ENCODE data around the gene ZNF709. TPM values are rescaled to one million over a fixed set of nuclear protein-coding genes. Genes with fewer than 3 reads are reported as not detected.
"Not testable (repeated sequence)": the region's sequence is repeated elsewhere in the genome, so short reads cannot be mapped to it uniquely, and the experiment has no call there.

Gene ZNF709
- polyA plus RNA-seq (ENCODE audit: insufficient read length) = 11.0 TPM
- long read RNA-seq, donor 1, full-length matches to known transcripts = 1 of 1 reads
- long read RNA-seq, donor 1, partial matches to known transcripts = 0 of 1 reads
- long read RNA-seq, donor 1, other reads (novel, unspliced or antisense) = 0 of 1 reads
- long read RNA-seq, donor 2 = 0 reads
- long read RNA-seq, donor 3, full-length matches to known transcripts = 1 of 1 reads
- long read RNA-seq, donor 3, partial matches to known transcripts = 0 of 1 reads
- long read RNA-seq, donor 3, other reads (novel, unspliced or antisense) = 0 of 1 reads
- long read RNA-seq, donor 4 = 0 reads
- long read RNA-seq, donor 5, full-length matches to known transcripts = 1 of 1 reads
- long read RNA-seq, donor 5, partial matches to known transcripts = 0 of 1 reads
- long read RNA-seq, donor 5, other reads (novel, unspliced or antisense) = 0 of 1 reads
- long read RNA-seq, donor 6, full-length matches to known transcripts = 1 of 1 reads
- long read RNA-seq, donor 6, partial matches to known transcripts = 0 of 1 reads
- long read RNA-seq, donor 6, other reads (novel, unspliced or antisense) = 0 of 1 reads
- long read RNA-seq, donor 7, full-length matches to known transcripts = 1 of 1 reads
- long read RNA-seq, donor 7, partial matches to known transcripts = 0 of 1 reads
- long read RNA-seq, donor 7, other reads (novel, unspliced or antisense) = 0 of 1 reads
- long read RNA-seq, donor 8 = 0 reads

DNA sequence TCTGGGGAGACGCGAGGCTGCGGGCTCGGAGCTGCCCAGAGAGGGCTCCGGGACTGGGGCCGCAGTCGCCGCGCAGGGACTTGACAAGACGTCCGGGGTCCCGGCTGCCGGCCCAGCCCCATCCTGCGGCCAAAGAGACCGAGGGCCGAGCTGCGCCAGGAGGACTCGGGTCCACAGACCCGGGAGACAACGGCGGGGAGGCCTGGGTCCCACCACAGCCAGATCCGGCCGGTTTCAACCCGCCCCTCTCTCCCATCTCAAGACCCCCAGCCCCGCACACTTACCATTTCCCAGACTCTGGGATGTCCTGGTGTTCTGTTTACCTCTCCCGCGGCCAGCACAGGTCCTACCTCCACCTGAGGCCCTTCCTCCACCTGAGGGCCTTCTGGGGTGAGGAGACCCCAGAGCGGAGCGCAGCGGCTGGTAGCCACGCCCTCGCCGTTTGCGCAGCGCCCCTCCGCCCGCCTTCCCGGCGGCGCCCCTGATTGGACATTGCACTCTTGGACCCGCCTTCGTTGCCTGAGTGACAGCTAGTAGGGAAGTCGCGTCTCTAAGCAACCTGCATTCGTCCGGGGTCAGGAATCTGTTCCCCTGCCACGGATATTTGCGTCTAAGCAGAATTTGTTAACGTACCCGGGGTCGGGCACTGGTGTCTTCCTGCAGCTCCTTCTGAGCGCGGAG lies at the start of gene ZNF709:
ZNF709 (minus strand) TSS at position 446 of the 681 bp plus-strand sequence; CDS start at position 287, 159 bp downstream.
- DNase-seq = peak; percentile 95

DNA sequence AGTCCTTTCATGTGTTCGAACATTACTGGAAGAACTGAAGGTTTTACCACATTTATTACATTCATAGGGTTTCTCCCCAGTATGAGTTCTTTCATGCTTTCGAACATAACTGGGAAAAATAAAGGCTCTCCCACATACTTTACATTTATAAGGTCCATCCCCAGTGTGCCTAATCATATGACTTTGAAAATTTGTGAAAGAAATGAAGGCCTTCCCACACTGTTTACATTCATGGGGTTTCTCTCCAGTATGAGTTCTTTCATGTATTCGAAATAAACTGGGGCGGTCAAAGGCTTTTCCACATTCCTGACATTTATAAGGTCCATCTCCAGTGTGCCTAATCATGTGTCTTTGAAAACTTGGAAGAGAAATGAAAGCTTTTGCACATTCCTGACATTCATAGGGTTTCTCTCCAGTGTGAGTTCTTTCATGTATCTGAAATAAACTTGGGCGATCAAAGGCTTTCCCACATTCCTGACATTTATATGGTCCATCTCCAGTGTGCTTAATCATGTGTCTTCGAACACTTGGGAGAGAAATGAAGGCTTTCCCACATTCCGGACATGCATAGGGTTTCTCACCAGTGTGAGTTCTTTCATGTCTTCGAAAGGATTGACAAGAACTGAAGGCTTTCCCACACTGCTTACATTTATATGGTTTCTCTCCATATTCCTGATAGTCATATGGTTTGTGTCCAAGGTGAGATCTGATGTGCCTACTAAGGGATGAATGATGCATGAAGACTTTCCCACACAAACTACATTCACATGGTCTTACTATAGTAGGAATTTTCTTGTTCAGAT lies 42.6 kb upstream of the ZNF709 start:
- no peak for DNase-seq

DNA sequence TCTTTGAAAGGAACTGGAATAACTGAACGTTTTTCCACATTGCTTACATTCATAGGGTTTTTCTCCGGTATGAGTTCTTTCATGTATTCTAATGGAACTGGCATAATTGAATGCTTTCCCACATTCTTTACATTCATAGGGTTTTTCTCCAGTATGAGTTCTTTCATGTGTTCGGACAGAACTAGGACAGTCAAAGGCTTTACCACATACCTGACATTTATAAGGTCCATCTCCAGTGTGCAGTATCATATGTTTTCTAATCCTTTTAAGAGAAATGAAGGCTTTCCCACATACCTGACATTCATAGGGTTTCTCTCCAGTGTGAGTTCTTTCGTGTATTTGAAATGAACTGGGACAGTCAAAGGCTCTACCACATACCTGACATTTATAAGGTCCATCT lies 41.9 kb upstream of the ZNF709 start:
- no peak for DNase-seq

DNA sequence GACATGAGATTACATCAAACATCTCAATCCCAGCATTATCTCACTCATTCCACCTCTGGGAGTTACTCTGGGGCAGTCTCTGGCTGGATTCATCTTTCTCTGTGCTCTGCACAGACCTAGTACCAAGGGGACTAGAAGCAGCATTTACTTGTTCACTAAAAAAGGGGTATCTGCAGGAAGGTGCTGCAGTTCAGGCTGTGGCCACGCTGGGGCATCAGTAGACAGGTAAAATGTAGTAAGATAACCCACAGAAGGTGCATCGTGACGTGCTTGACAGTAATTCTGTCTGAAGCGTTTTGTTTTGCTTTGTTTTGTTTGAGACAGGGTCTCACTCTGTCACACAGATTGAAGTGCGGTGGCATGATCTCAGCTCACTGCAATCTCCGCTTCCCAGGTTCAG lies 37.4 kb upstream of the ZNF709 start:
- DNase-seq = no peak

DNA sequence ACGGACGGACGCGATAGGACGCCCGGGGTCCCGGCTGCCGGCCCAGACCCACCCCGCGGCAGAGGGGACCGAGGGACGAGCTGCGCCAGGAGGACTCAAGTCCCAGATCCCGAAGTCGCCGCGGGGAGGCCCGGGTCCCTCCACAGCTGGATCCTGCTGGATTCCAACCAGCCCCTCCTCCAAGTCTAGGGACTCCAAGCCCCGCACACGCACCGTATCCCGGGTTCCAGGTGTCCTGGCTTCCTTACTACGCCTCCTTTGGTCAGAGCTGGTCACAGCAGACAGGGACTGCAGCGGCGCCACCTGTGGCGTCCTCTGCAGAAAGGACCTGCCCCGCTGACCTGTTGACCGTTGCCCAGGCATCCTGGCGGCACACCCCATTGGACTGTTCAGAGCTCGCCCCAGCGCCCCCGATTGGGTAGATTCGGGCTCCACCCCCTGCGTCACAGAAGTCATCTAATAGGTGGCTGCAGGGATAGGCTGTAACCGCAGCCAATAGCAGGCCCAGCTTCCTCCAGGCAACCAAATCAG lies 29.0 kb upstream of the ZNF709 start:
- peak; percentile 30 for DNase-seq

DNA sequence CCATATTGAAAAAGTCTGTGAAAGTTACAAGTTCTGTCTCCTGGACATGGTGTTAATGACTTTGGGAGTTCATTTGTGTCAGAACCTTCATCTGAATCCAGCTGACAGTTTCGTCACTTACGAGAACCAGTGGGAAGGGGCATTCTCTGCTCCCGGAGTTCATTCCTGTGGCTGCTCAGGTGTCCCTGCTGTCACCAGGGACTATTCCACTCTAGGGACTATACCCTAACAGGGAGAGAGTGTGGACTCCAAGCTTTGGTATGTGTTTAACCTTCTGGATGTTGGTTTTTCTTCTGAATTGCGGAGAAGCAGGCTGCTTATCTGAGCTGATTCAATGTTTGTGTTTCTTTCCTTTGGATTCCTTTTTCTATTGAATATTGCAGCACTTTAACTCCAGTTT lies 12.4 kb upstream of the ZNF709 start:
- DNase-seq = no peak

DNA sequence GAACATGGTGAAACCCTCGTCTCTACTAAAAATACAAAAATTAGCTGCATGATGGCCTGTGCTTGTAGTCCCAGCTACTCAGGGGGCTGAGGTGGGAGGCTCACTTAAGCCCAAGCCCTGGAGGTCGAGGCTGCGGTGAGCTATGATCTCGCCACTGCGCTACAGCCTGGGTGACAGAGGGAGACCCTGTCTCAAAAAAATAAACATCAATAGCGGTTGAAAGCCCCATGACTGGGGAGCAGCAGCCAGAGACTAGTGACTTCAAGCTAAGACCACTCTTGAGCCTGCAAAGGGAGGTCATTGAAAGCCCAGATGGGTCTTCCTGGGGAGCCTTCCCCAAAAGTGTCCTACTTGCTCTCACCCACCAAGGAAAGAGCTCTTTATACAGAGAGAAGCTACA lies 11.9 kb upstream of the ZNF709 start:
- DNase-seq = no peak

DNA sequence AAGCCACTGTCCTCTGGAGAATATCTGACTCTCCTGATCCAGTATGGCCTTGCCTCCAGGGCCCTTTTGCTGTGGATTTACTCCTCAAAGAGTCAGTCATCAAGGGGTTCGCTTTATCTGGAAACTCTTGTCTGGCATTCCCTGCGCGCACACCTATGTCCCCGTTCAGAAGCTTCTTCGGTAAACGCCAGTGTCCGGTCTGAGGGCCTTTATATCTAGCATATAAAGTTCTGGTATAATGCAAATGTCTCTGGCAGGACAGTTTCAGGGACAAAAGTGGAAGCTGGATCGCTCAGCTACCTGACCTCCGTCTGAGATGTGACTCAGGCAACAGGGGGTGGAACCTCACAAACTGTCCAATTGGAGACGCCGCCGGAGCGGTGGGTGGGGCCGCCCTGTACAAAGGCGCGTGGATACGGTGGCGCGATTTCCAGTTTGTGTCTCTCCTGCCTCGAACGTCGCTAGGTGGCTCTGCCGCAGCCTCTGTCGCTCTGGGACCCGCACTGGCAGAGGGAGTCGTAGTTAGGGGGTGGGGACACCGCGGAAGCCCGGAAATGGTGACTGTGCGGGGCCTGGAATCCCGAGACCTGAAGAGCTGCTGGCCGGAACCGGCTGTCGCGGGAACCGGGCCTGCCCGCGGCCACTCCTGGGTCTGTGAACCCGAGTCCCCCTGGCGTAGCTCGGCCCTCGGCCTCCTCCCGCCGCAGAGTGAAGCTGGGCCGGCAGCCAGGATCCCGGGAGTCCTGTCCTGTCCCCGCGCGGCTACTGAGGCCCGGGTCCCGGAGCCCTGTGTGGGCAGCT lies 10.6 kb upstream of the ZNF709 start:
- DNase-seq = peak; percentile 96

DNA sequence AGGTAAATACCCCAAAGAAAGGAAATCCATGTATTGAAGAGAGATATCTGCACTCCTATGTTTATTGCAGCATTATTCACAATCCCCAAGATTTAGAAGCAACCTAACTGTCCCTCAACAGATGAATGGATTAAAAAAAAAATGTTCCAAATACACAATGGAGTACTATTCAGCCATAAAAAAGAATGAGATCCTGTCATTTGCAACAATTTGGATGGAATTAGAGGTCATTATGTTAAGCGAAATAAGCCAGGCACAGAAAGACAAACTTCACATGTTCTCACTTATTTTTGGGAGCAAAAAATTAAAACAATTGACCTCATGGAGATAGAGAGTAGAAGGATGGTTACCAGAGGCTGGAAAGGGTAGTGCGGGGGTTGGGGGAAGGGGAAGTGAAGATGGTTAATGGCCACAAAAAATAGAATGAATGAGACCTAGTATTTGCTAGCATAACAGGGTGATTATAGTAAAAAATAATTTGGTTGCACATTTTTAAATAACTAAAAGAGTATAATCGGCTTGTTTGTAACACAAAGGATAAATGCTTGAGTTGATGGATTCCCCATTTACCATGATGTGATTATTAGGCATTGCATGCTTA lies 9.7 kb upstream of the ZNF709 start:
- no peak for DNase-seq

DNA sequence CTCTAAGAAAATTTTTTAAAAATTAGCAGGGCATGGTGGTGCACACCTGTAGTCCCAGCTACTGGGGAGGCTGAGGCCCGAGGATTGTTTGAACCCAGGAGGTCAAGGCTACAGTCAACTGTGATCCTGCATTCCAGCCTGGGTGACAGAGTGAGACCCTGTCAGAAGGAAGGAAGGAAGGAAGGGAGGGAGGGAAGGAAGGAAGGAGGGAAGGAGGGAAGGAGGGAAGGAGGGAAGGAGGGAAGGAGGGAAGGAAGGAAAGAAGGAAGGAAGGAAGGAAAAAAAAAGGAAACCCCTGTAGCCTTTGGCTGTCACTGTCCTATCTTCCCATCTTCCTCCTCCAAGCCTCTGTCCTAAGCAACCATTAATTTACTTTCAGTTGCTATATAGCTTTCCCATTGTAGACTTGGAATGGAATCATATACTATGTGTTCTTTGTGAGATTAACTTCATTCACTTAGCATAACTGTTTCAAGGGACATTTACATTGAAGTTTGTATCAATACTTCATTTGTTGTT lies 1.7 kb upstream of the ZNF709 start:
- DNase-seq = not testable (repeated sequence)

DNA sequence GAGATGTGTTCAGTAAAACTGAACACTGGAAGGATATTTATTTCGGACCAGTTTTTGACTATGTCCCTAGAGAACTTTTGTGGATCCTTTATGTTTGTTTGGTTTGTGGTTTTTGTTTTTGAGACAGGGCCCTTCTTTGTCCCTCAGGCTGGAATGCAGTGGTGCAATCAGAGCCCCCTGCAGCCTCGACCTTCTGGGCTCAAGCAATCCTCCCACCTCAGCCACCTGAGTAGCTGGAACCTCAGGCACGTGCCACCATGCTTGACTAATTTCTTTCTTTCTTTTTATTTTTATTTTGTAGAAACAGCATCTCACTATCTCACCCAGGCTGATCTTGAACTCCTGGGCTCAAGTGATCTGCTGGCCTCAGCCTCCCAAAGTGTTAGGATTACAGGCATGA lies 955 bp upstream of the ZNF709 start:
- DNase-seq = no peak

DNA sequence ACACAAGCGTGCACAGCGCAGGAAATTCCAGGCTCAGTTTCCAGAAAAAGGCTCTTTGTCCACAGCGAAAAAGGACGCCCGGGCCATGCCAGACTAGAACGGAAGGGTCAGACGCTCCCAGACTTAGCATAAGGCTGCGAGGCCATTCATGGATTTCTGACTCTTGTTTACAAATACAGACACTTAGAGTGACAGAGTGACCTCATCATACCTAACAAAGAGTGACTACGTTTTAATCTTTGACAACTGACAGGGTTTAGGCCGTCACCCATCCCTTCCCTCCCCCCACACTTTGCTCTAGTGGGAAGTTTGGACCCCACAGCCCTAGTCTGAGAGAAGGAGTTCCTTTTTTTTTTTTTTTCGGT lies 418 bp upstream of the ZNF709 start:
- DNase-seq = no peak

DNA sequence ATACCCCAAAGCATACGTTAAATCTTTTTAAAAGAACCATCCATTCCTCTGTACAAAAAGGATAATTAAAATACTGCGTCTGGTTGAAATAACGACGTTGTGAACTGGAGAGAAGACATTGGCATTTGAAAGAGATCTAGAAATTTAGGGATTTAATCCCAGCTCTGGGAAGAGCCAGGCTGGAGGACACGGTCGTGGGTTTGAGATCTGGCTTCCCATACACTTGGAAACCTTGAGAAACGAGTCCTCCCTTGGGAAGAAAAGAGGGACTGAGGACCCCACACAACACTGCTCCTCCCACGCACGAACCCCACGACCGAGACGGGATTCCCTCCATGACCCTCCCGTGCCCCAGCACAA lies 625 bp downstream of the ZNF709 start:
- no peak for DNase-seq

DNA sequence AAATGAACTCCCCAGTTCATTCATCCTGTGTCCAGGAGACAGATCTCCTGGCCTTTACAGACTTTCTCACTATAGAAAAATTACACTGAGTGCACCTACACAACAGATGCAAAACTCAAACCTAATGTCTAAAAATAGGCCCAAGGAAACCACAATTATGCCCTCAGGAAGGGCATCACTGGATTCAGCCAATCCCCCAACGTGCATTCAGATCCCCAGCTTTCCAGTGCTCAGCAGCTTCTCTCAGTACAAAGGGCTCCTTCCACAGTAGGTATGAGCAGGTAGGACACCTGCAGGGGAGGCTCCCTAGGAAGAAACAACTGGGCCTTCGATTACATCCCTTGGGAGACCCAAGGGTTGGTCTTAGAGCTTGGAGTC lies 2.1 kb downstream of the ZNF709 start:
- DNase-seq = no peak

DNA sequence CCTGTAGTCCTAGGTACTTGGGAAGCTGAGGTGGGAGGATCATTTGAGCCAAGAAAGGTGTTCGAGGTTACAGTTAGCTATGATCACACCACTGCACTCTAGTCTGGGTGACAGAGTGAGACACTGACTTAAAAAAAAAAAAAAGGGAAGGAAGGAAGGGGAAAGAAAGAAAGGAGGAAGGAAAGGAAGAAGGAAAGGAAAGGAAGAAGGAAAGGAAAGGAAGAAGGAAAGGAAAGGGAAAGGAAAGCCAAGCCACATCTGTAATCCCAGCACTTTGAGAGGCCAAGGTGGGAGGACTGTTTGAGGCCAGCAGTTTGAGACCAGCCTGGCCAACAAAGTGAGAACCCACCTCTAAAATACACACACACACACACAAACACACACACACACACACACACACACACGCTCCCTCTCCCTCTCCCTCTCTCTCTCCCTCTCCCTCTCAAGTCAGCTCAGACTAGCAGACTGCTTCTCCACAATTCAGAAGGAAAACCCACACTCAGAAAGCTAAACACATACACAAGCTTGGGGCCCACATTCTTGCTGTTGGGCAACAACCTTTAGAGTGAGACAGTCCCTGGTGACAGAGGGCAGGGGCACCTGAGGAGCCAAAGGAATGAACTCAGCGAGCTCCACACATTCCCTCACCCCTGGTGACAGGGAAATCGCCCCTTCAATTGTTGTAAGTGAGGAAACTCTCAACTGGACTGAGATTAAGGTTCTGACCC lies 2.7 kb downstream of the ZNF709 start:
- no peak for DNase-seq

DNA sequence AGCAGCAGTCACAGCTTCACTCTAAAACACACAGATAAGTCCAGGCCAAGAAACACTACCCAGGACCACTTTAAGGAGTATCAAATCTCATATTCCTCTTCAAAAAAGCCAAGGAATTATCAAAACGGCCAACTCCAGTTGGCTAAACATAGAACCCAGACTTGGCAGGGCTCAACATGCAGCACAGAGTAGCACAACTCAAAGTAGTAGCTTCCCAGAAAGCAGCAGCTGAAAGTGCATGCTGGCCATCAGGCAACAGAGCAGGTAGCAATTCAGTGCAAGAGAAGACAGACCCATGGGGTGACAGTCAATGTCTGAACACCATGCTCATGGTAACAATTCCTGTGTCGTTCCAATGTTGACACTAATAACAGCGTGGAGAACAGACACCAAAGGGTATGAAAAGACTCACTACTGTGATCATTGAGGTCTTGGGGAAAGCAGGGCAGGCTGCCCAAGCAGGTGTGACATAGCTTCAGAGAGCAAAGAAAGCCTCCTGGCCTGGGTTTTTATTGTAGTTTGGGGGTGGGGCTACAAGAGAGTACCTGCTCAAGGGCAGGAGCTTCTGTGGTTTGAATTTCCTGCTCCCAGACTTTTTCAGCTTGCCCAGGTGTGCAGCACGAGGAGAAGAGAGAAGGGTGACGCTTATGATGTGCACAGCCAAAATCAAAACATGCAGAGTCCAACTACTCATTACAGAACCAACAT lies 6.2 kb downstream of the ZNF709 start:
- DNase-seq = no peak

DNA sequence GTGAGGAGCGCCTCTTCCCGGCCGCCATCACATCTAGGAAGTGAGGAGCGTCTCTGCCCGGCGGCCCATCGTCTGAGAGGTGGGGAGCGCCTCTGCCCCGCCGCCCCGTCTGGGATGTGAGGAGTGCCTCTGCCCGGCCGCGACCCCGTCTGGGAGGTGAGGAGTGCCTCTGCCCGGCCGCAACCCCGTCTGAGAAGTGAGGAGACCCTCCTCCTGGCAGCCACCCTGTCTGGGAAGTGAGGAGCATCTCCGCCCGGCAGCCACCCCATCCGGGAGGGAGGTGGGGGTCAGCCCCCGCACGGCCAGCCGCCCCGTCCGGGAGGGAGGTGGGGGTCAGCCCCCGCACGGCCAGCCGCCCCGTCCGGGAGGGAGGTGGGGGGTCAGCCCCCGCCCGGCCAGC lies 17.0 kb downstream of the ZNF709 start:
- not testable (repeated sequence) for DNase-seq

DNA sequence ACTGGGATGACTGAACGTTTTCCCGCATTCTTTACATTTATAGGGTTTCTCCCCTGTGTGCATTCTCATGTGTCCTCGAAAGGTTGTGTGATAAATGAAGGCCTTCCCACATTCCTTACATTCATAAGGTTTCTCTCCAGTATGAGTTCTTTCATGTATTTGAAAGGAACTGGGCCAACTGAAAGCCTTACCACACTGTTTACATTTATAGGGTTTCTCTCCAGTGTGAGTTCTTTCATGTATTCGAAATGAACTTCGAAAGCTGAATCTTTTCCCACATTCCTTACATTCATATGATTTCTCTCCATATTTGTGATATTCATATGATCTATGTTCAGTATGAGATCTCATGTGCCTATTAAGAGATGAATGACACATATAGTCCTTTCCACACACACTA lies 19.4 kb downstream of the ZNF709 start:
- DNase-seq = no peak

DNA sequence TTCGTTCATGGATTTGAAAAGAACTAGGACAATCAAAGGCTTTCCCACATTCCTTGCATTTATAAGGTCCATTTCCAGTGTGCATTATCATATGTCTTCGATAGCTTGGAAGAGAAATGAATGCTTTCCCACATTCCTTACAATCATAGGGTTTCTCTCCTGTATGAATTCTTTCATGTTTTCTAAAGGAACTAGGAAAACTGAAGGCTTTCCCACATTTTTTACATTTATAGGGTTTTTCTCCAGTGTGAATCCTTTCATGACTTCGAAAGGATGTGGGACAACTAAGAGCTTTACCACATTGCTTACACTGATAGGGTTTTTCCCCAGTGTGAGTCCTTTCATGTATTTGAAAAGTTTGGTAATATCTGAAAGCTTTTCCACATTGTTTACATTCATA lies 19.8 kb downstream of the ZNF709 start:
- DNase-seq = no peak
